CD14-positive monocyte (primary cell): ENCODE data around the gene SH2D7. TPM values are rescaled to one million over a fixed set of nuclear protein-coding genes. Genes with fewer than 3 reads are reported as not detected.

Experiments
- DNase-seq, 3 donors: peaks; one replicate each; pipeline ENCODE4 v3.0.0-alpha.2; 2011 to 2022
- H2AFZ ChIP-seq: 2 replicates; pipeline ENCODE4 v1.6.0; 2012; ENCODE audit warnings: mild to moderate bottlenecking, low read depth, low read length, inconsistent platforms; ENCODE audit not compliant: insufficient read depth, poor library complexity, severe bottlenecking
- H3K27ac ChIP-seq, 2 donors: 1 replicate in 1 of 2; 2 replicates in 1 of 2; pipeline ENCODE4 v1.5.1; 2012 to 2013; ENCODE audit warnings: low read length in 2 of 2, control low read depth in 1 of 2, inconsistent platforms in 1 of 2, low read depth in 1 of 2, mild to moderate bottlenecking in 1 of 2
- H3K27me3 ChIP-seq, 2 donors: one replicate each; pipeline versions ENCODE4 v1.6.0 to v1.6.1; 2011 to 2013; ENCODE audit warnings: low read length in 2 of 2; ENCODE audit not compliant: control insufficient read depth in 2 of 2, insufficient read depth in 2 of 2
- H3K36me3 ChIP-seq, 2 donors: replicated peaks in 1 of 2; 1 replicate in 1 of 2; 2 replicates in 1 of 2; pipeline versions ENCODE4 v1.5.1 to v1.6.1; 2012 to 2013; ENCODE audit warnings: low read length in 2 of 2, control low read depth in 1 of 2, inconsistent platforms in 1 of 2, mild to moderate bottlenecking in 1 of 2; ENCODE audit not compliant: insufficient read depth in 2 of 2, control insufficient read depth in 1 of 2
- H3K4me1 ChIP-seq, 2 donors: 1 replicate in 1 of 2; 2 replicates in 1 of 2; pipeline versions ENCODE4 v1.5.1 to v1.6.1; 2012 to 2013; ENCODE audit warnings: low read length in 2 of 2, control low read depth in 1 of 2, inconsistent platforms in 1 of 2, mild to moderate bottlenecking in 1 of 2, moderate library complexity in 1 of 2; ENCODE audit not compliant: insufficient read depth in 2 of 2, control insufficient read depth in 1 of 2
- H3K4me2 ChIP-seq: replicated peaks from 2 replicates; pipeline ENCODE3; 2012; ENCODE audit warnings: low read length, moderate library complexity, mild to moderate bottlenecking; ENCODE audit not compliant: poor library complexity, severe bottlenecking; ENCODE audit errors: extremely low read depth
- H3K4me3 ChIP-seq, 3 experiments: fragments of 200-600 bp in 1 of 3; sonication (generic) in 1 of 3; replicated peaks in 1 of 3; 1 replicate in 2 of 3; 2 replicates in 1 of 3; pipeline ENCODE4 v1.5.1; 2011 to 2013; ENCODE audit warnings: low read length in 3 of 3, mild to moderate bottlenecking in 3 of 3, control low read depth in 2 of 3, low read depth in 2 of 3, inconsistent platforms in 1 of 3, moderate library complexity in 1 of 3
- H3K79me2 ChIP-seq: 2 replicates; pipeline ENCODE4 v1.6.0; 2012; ENCODE audit warnings: mild to moderate bottlenecking, control low read depth, inconsistent platforms, low read length, moderate library complexity; ENCODE audit not compliant: insufficient read depth
- H3K9ac ChIP-seq: 2 replicates; pipeline ENCODE4 v1.6.0; 2017; ENCODE audit warnings: low read length, mild to moderate bottlenecking; ENCODE audit not compliant: insufficient read depth, poor library complexity, severe bottlenecking
- H3K9me3 ChIP-seq, 2 donors: replicated peaks in 1 of 2; 1 replicate in 1 of 2; 2 replicates in 1 of 2; pipeline versions ENCODE4 v1.5.1 to v1.6.1; 2012 to 2013; ENCODE audit warnings: low read length in 2 of 2, control low read depth in 1 of 2; ENCODE audit not compliant: control insufficient read depth in 1 of 2, insufficient read depth in 1 of 2
- H4K20me1 ChIP-seq: 2 replicates; pipeline ENCODE4 v1.6.0; 2012; ENCODE audit warnings: mild to moderate bottlenecking, low read length, control low read depth, moderate library complexity; ENCODE audit not compliant: insufficient read depth
- H3K27ac Mint-ChIP-seq, 7 donors: one replicate each; pipeline ENCODE4 v1.8.0; 2020; ENCODE audit warnings: mild to moderate bottlenecking in 7 of 7, mixed read lengths in 7 of 7, moderate library complexity in 6 of 7, inconsistent platforms in 2 of 7
- H3K27me3 Mint-ChIP-seq, 3 donors: one replicate each; pipeline ENCODE4 v1.8.0; 2021 to 2022; ENCODE audit warnings: low read depth in 3 of 3, mild to moderate bottlenecking in 3 of 3, mixed read lengths in 3 of 3, moderate library complexity in 3 of 3, inconsistent platforms in 1 of 3
- H3K36me3 Mint-ChIP-seq, 2 donors: one replicate each; pipeline ENCODE4 v1.8.0; 2020; ENCODE audit warnings: mixed read lengths in 2 of 2, inconsistent platforms in 1 of 2, mild to moderate bottlenecking in 1 of 2
- H3K4me1 Mint-ChIP-seq: one replicate; pipeline ENCODE4 v1.8.0; 2020; ENCODE audit warnings: mild to moderate bottlenecking, mixed read lengths
- H3K4me3 Mint-ChIP-seq, 2 donors: one replicate each; pipeline ENCODE4 v1.8.0; 2020; ENCODE audit warnings: mild to moderate bottlenecking in 2 of 2, mixed read lengths in 2 of 2, moderate library complexity in 1 of 2
- H3K9me3 Mint-ChIP-seq, 7 donors: one replicate each; pipeline ENCODE4 v1.8.0; 2020 to 2022; ENCODE audit warnings: mixed read lengths in 7 of 7, mild to moderate bottlenecking in 6 of 7, moderate library complexity in 6 of 7, inconsistent platforms in 2 of 7
- CTCF ChIP-seq: fragments of 200-600 bp; IDR thresholded peaks from one replicate; pipeline ENCODE4 v1.8.0; 2022; ENCODE audit warnings: antibody characterized with exemption, mild to moderate bottlenecking
- WGBS: methylation state at CpG from one replicate; pipeline ENCODE4 v1.1.5; 2013; ENCODE audit warnings: missing lambda C conversion rate; ENCODE audit not compliant: insufficient coverage; 5-methylcytosine and 5-hydroxymethylcytosine counted together
- intact Hi-C, 2 donors: fragments of 100-400 bp; cut with micrococcal nuclease; formaldehyde crosslinking; loops; one replicate each; pipeline versions ENCODE4 v1.15.0 to v1.15.1; 2023
- polyA plus RNA-seq, 3 donors: library from polyadenylated mRNA; depleted of rRNA in 1 of 3; unstranded in 2 of 3; stranded (reverse) in 1 of 3; fragments of 300-500 nt in 2 of 3; fragments of >200 nt in 1 of 3; fragmentation: Illumina TruSeq in 2 of 3; gene quantifications; 1 replicate in 2 of 3; 2 replicates in 1 of 3; pipeline ENCODE4 v1.2.3, GENCODE V29; 2012 to 2021

The SH2D7 gene
- polyA plus RNA-seq, 3 donors, result not detected

- Mint-ChIP-seq H3K4me1 (peaks cover 20% of the 10 kb centered on the region), H3K9me3 (peaks cover 0 to 2% (median 0%) of the 10 kb centered on the region in 7 donors), H3K36me3 (no peaks in the 10 kb centered on the region), H3K27me3 (peaks cover 0 to 3% (median 0%) of the 10 kb centered on the region in 3 donors), H3K27ac (peak overlapping the region in 1 of 7 donors; percentile 35), H3K4me3 (no peak overlapping the region)
- H3K79me2 ChIP-seq, result no peaks in the 10 kb centered on the region
- H3K9me3 ChIP-seq, result no peaks in the 10 kb centered on the region
- H3K4me1 ChIP-seq, result peaks cover 11 to 14% of the 10 kb centered on the region in 2 donors
- H3K4me2 ChIP-seq, result no peak overlapping the region
- no peaks in the 10 kb centered on the region for H4K20me1 ChIP-seq
- H3K27me3 ChIP-seq, result no peaks in the 10 kb centered on the region
- intact Hi-C loops, result no loop called here
- H3K36me3 ChIP-seq, result no peaks in the 10 kb centered on the region
- H2AFZ ChIP-seq, result no peak overlapping the region
- no peak for DNase-seq
- H3K27ac ChIP-seq, result no peak overlapping the region
- no peak overlapping the region for H3K4me3 ChIP-seq
- 96% methylated on average over 3 of the region's 5 CpGs for WGBS
- no peak overlapping the region for H3K9ac ChIP-seq
- TF ChIP-seq CTCF, result no peak
Observed at GRCh38 chr15:78101423-78102105, 9.2 kb downstream of the SH2D7 start.

GRCh38 chr15:78102211-78102610 lies 9.8 kb downstream of the SH2D7 start:
- intact Hi-C loops, result no loop called here

More at GRCh38 chr15:78102211-78102610, 9.8 kb downstream of the SH2D7 start:
- H3K36me3 ChIP-seq, result no peaks in the 10 kb centered on the region
- H3K4me3 ChIP-seq, result no peak overlapping the region
- Mint-ChIP-seq H3K27me3 (peaks cover 0 to 3% (median 0%) of the 10 kb centered on the region in 3 donors), H3K9me3 (peaks cover 0 to 2% (median 0%) of the 10 kb centered on the region in 7 donors), H3K4me3 (no peak overlapping the region), H3K4me1 (peaks cover 20% of the 10 kb centered on the region), H3K36me3 (no peaks in the 10 kb centered on the region), H3K27ac (no peak overlapping the region)
- H2AFZ ChIP-seq, result no peak overlapping the region
- H3K27me3 ChIP-seq, result no peaks in the 10 kb centered on the region
- H3K27ac ChIP-seq, result no peak overlapping the region
- no peak overlapping the region for H3K4me2 ChIP-seq
- H3K9me3 ChIP-seq, result no peaks in the 10 kb centered on the region
- no CpG with 5 or more reads among the region's 1 CpG for WGBS
- H3K9ac ChIP-seq, result no peak overlapping the region
- H3K79me2 ChIP-seq, result no peaks in the 10 kb centered on the region
- no peak for DNase-seq
- TF ChIP-seq CTCF, result no peak
- H4K20me1 ChIP-seq, result no peaks in the 10 kb centered on the region
- H3K4me1 ChIP-seq, result peaks cover 11 to 14% of the 10 kb centered on the region in 2 donors
